Prostate gland (tissue), 2 donors: ENCODE measurements around the gene CCNI.

ENCODE experiments used
- POLR2A ChIP-seq: fragments of 450-650 bp; IDR thresholded peaks from one replicate; pipeline ENCODE4 v1.6.1; 2016; ENCODE audit warnings: antibody characterized with exemption, mild to moderate bottlenecking
- POLR2AphosphoS5 ChIP-seq: sonication (generic); formaldehyde crosslinking; IDR thresholded peaks from one replicate; pipeline ENCODE4 v1.6.1; 2017; ENCODE audit warnings: antibody characterized with exemption
- TF ChIP-seq, protein P1 (sequence below), 4 experiments: fragments of 200-600 bp in 2 of 4; fragments of 450-650 bp in 2 of 4; sonication (generic) in 2 of 4; IDR thresholded peaks; 1 replicate in 3 of 4; 2 replicates in 1 of 4; pipeline ENCODE4 v1.5.1; 2016 to 2019; ENCODE audit warnings: antibody characterized with exemption in 4 of 4, mild to moderate bottlenecking in 2 of 4, moderate library complexity in 2 of 4

- TF ChIP-seq POLR2AphosphoS5 (peak; percentile 2), POLR2A (peak; percentile 61)
- TF ChIP-seq, protein P1, sequence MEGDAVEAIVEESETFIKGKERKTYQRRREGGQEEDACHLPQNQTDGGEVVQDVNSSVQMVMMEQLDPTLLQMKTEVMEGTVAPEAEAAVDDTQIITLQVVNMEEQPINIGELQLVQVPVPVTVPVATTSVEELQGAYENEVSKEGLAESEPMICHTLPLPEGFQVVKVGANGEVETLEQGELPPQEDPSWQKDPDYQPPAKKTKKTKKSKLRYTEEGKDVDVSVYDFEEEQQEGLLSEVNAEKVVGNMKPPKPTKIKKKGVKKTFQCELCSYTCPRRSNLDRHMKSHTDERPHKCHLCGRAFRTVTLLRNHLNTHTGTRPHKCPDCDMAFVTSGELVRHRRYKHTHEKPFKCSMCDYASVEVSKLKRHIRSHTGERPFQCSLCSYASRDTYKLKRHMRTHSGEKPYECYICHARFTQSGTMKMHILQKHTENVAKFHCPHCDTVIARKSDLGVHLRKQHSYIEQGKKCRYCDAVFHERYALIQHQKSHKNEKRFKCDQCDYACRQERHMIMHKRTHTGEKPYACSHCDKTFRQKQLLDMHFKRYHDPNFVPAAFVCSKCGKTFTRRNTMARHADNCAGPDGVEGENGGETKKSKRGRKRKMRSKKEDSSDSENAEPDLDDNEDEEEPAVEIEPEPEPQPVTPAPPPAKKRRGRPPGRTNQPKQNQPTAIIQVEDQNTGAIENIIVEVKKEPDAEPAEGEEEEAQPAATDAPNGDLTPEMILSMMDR (IDR thresholded peaks at IDR 0.05), result no peak
Measured at GRCh38 chr4:77074981-77075855, 571 bp downstream of the CCNI start.
